B cell (primary cell): ENCODE data around the gene PGLYRP3. TPM values are rescaled to one million over a fixed set of nuclear protein-coding genes. Genes with fewer than 3 reads are reported as not detected.

Source experiments
- ATAC-seq: fragments of 200-7000 bp; cut with Tn5 transposase; one replicate; pipeline ENCODE4 v1.10.0; 2021; ENCODE audit warnings: low read depth, mild to moderate bottlenecking, moderate number of reproducible peaks, moderate library complexity
- CTCF ChIA-PET: fragments of 350-600 bp; sonication (Branson Sonifier 250); formaldehyde crosslinking; loops from one replicate; lab custom pipeline; 2021; ENCODE audit warnings: antibody characterized with exemption, inconsistent platforms; lab: Charles Lee
- POLR2A ChIA-PET: fragments of 350-600 bp; sonication (Branson Sonifier 250); formaldehyde crosslinking; loops from one replicate; lab custom pipeline; 2021; ENCODE audit warnings: antibody characterized with exemption; lab: Charles Lee
- DNase-seq: peaks from one replicate; pipeline ENCODE4 v3.0.0; 2013
- H2AFZ ChIP-seq: 2 replicates; pipeline ENCODE4 v1.6.1; 2012; ENCODE audit warnings: mild to moderate bottlenecking, low read depth, low read length; ENCODE audit not compliant: insufficient read depth, poor library complexity, severe bottlenecking
- H3K27ac ChIP-seq, 2 donors: 1 replicate in 1 of 2; 2 replicates in 1 of 2; pipeline ENCODE4 v1.5.1; 2012 to 2013; ENCODE audit warnings: low read length in 2 of 2, mild to moderate bottlenecking in 2 of 2, moderate library complexity in 1 of 2
- H3K27me3 ChIP-seq, 4 experiments: fragments of 200-600 bp in 1 of 4; sonication (generic) in 1 of 4; replicated peaks in 1 of 4; 1 replicate in 2 of 4; 2 replicates in 2 of 4; pipeline versions ENCODE4 v1.6.1 to v1.7.0; 2013 to 2016; ENCODE audit warnings: low read length in 3 of 4, mild to moderate bottlenecking in 2 of 4, mixed read lengths in 1 of 4, moderate library complexity in 1 of 4; ENCODE audit not compliant: insufficient read depth in 4 of 4, control insufficient read depth in 3 of 4; ENCODE audit errors: control extremely low read depth in 1 of 4
- H3K36me3 ChIP-seq, 2 experiments: replicated peaks in 1 of 2; 1 replicate in 1 of 2; 2 replicates in 1 of 2; pipeline versions ENCODE4 v1.6.1 to v1.7.1; 2013; ENCODE audit warnings: low read length in 1 of 2; ENCODE audit not compliant: insufficient read depth in 2 of 2, control insufficient read depth in 1 of 2; ENCODE audit errors: control extremely low read depth in 1 of 2, extremely low read depth in 1 of 2
- H3K4me1 ChIP-seq, 2 donors: fragments of 200-600 bp in 1 of 2; sonication (generic) in 1 of 2; 1 replicate in 1 of 2; 2 replicates in 1 of 2; pipeline versions ENCODE4 v1.5.1 to v1.6.1; 2013 to 2017; ENCODE audit warnings: low read length in 2 of 2; ENCODE audit not compliant: control insufficient read depth in 2 of 2, insufficient read depth in 2 of 2
- H3K4me2 ChIP-seq: replicated peaks from 2 replicates; pipeline ENCODE3; 2012; ENCODE audit warnings: mild to moderate bottlenecking, low read depth, low read length; ENCODE audit not compliant: poor library complexity, severe bottlenecking
- H3K4me3 ChIP-seq, 5 experiments: fragments of 200-600 bp in 1 of 5; sonication (generic) in 1 of 5; 1 replicate in 3 of 5; 2 replicates in 2 of 5; pipeline versions ENCODE4 v1.5.1 to v1.7.0; 2011 to 2016; ENCODE audit warnings: low read length in 4 of 5, mild to moderate bottlenecking in 4 of 5, low read depth in 2 of 5, control low read depth in 1 of 5, moderate library complexity in 1 of 5; ENCODE audit not compliant: insufficient read depth in 1 of 5; ENCODE audit errors: control extremely low read depth in 1 of 5, extremely low read depth in 1 of 5
- H3K79me2 ChIP-seq: fragments of 200-600 bp; sonication (generic); one replicate; pipeline ENCODE4 v1.6.0; 2016; ENCODE audit warnings: low read length; ENCODE audit not compliant: control insufficient read depth, insufficient read depth
- H3K9ac ChIP-seq: fragments of 200-600 bp; sonication (generic); 2 replicates; pipeline ENCODE4 v1.6.1; 2017; ENCODE audit warnings: mild to moderate bottlenecking, low read length, moderate library complexity
- H3K9me3 ChIP-seq, 3 donors: one replicate each; pipeline versions ENCODE4 v1.6.1 to v1.7.1; 2013; ENCODE audit warnings: low read length in 2 of 3; ENCODE audit not compliant: control insufficient read depth in 2 of 3, insufficient read depth in 1 of 3; ENCODE audit errors: control extremely low read depth in 1 of 3
- H4K20me1 ChIP-seq: 2 replicates; pipeline ENCODE4 v1.6.0; 2012; ENCODE audit warnings: mild to moderate bottlenecking, low read length; ENCODE audit not compliant: insufficient read depth, control insufficient read depth, poor library complexity, severe bottlenecking
- H3K27ac Mint-ChIP-seq: one replicate; pipeline ENCODE4 v1.8.0; 2021; ENCODE audit warnings: mixed read lengths
- H3K27me3 Mint-ChIP-seq: one replicate; pipeline ENCODE4 v1.8.0; 2021; ENCODE audit warnings: mixed read lengths
- H3K4me1 Mint-ChIP-seq: one replicate; pipeline ENCODE4 v1.8.0; 2021; ENCODE audit warnings: mixed read lengths
- H3K4me3 Mint-ChIP-seq: one replicate; pipeline ENCODE4 v1.8.0; 2021; ENCODE audit warnings: mixed read lengths
- H3K9me3 Mint-ChIP-seq: one replicate; pipeline ENCODE4 v1.8.0; 2022; ENCODE audit warnings: mixed read lengths; ENCODE audit not compliant: insufficient read depth
- CTCF ChIP-seq: fragments of 200-600 bp; IDR thresholded peaks from one replicate; pipeline ENCODE4 v1.8.0; 2022; ENCODE audit warnings: antibody characterized with exemption, mild to moderate bottlenecking
- EZH2 ChIP-seq: IDR thresholded peaks from 2 replicates; pipeline ENCODE4 v1.6.1; 2012; ENCODE audit warnings: borderline replicate concordance, low read depth, mild to moderate bottlenecking, moderate library complexity, low read length; ENCODE audit not compliant: insufficient read depth, poor library complexity, severe bottlenecking
- WGBS: methylation state at CpG from one replicate; pipeline ENCODE4 v1.1.5; 2013; ENCODE audit warnings: missing lambda C conversion rate; ENCODE audit not compliant: insufficient coverage; 5-methylcytosine and 5-hydroxymethylcytosine counted together
- intact Hi-C: fragments of 100-400 bp; cut with micrococcal nuclease; formaldehyde crosslinking; loops from one replicate; pipeline ENCODE4 v1.10.0; 2022
- polyA plus RNA-seq: library from polyadenylated mRNA; depleted of rRNA; stranded (reverse); fragments of >200 nt; gene quantifications from 2 replicates; pipeline ENCODE4 v1.2.3, GENCODE V29; 2012
- total RNA-seq, 2 donors: library from RNA; stranded (reverse); fragments of 120-200 nt in 1 of 2; gene quantifications; 1 replicate in 1 of 2; 2 replicates in 1 of 2; pipeline versions ENCODE4 v1.2.3 to v1.2.4, GENCODE V29; 2013 to 2022

PGLYRP3 gene
- total and polyA plus RNA-seq, 2 donors (not counting 1 experiment from before 2014, with no cell fraction given): not detected

- peaks cover 0 to 18% (median 12%) of the 10 kb centered on the region in 4 experiments for H3K27me3 ChIP-seq
- no peaks in the 10 kb centered on the region for H3K79me2 ChIP-seq
- ChIA-PET CTCF (interaction anchor here (0.8 kb wide), 1 partner anchor 11 kb away, joined by 3 read pairs; no protein-coding TSS in a partner anchor), POLR2A (no interaction called here)
- no peaks in the 10 kb centered on the region for H3K9me3 ChIP-seq
- H3K4me3 Mint-ChIP-seq: no peak overlapping the region
- no peaks in the 10 kb centered on the region for H3K4me1 Mint-ChIP-seq
- intact Hi-C loops: no loop called here
- no peaks in the 10 kb centered on the region for H4K20me1 ChIP-seq
- H3K27me3 Mint-ChIP-seq: peaks cover 39% of the 10 kb centered on the region
- H3K27ac ChIP-seq: no peak overlapping the region
- no peaks in the 10 kb centered on the region for H3K36me3 ChIP-seq
- 38% methylated on average over 1 of the region's 2 CpGs for WGBS
- H2AFZ ChIP-seq: no peak overlapping the region
- ATAC-seq (no peak), DNase-seq (no peak)
- no peak overlapping the region for H3K27ac Mint-ChIP-seq
- TF ChIP-seq EZH2: no peak
- no peak for TF ChIP-seq CTCF
- H3K9me3 Mint-ChIP-seq: no peaks in the 10 kb centered on the region
- H3K4me2 ChIP-seq: no peak overlapping the region
- H3K4me3 ChIP-seq: no peak overlapping the region
- no peaks in the 10 kb centered on the region for H3K4me1 ChIP-seq
- no peak overlapping the region for H3K9ac ChIP-seq
These were observed 61.7 kb downstream of the PGLYRP3 start for GRCh38 chr1:153251087-153251486.

GRCh38 chr1:153250166-153250565 is 62.6 kb downstream of the PGLYRP3 start:
- no peak overlapping the region for H2AFZ ChIP-seq
- CTCF ChIA-PET: no interaction called here
- no peak overlapping the region for H3K4me3 Mint-ChIP-seq
- H3K4me3 ChIP-seq: no peak overlapping the region
- no peaks in the 10 kb centered on the region for H3K9me3 ChIP-seq
- no peaks in the 10 kb centered on the region for H3K4me1 Mint-ChIP-seq
- H3K9ac ChIP-seq: no peak overlapping the region
- H3K27me3 ChIP-seq: peaks cover 0 to 20% (median 14%) of the 10 kb centered on the region in 4 experiments
- TF ChIP-seq EZH2 (no peak), CTCF (no peak)
- peaks cover 42% of the 10 kb centered on the region for H3K27me3 Mint-ChIP-seq
- no CpG with 5 or more reads among the region's 1 CpG for WGBS
- H3K79me2 ChIP-seq: no peaks in the 10 kb centered on the region
- no peak for DNase-seq
- H3K27ac ChIP-seq: no peak overlapping the region
- ATAC-seq: no peak
- intact Hi-C loops: no loop called here
- no peak overlapping the region for H3K4me2 ChIP-seq
- H3K9me3 Mint-ChIP-seq: no peaks in the 10 kb centered on the region
- H3K27ac Mint-ChIP-seq: no peak overlapping the region
- no peaks in the 10 kb centered on the region for H3K36me3 ChIP-seq
- no peaks in the 10 kb centered on the region for H4K20me1 ChIP-seq
- no peaks in the 10 kb centered on the region for H3K4me1 ChIP-seq
- POLR2A ChIA-PET: no interaction called here
